H9 (cell line): ENCODE measurements around the gene KLF11. TPM values are rescaled to one million over a fixed set of nuclear protein-coding genes. Genes with fewer than 3 reads are reported as not detected.

Source experiments
- DNase-seq: peaks from one replicate; pipeline ENCODE4 v3.0.0-alpha.2; 2017
- H2AFZ ChIP-seq: one replicate; pipeline ENCODE4 v1.6.1; 2013; ENCODE audit warnings: mild to moderate bottlenecking, low read length, control low read depth, moderate library complexity
- H2AK5ac ChIP-seq: 2 replicates; pipeline ENCODE4 v1.6.1; 2013; ENCODE audit warnings: low read length, control low read depth, mixed read lengths; ENCODE audit not compliant: insufficient read length
- H2BK120ac ChIP-seq: one replicate; pipeline ENCODE4 v1.6.1; 2013; ENCODE audit warnings: low read depth, mild to moderate bottlenecking, low read length, control low read depth, inconsistent platforms; ENCODE audit not compliant: poor library complexity, severe bottlenecking
- H2BK12ac ChIP-seq: 2 replicates; pipeline ENCODE4 v1.6.1; 2013; ENCODE audit warnings: low read length, control low read depth, mixed read lengths, low read depth; ENCODE audit not compliant: insufficient read length
- H2BK15ac ChIP-seq: 2 replicates; pipeline ENCODE4 v1.6.1; 2013; ENCODE audit warnings: low read depth, low read length, control low read depth
- H2BK20ac ChIP-seq: one replicate; pipeline ENCODE4 v1.6.1; 2013; ENCODE audit warnings: low read depth, mild to moderate bottlenecking, low read length, control low read depth, inconsistent platforms; ENCODE audit not compliant: poor library complexity, severe bottlenecking
- H2BK5ac ChIP-seq: 2 replicates; pipeline ENCODE4 v1.6.1; 2013; ENCODE audit warnings: low read length, control low read depth, mixed read lengths; ENCODE audit not compliant: insufficient read length
- H3K14ac ChIP-seq: 2 replicates; pipeline ENCODE4 v1.6.1; 2013; ENCODE audit warnings: low read length, control low read depth; ENCODE audit not compliant: insufficient read depth
- H3K18ac ChIP-seq: 2 replicates; pipeline ENCODE4 v1.6.1; 2013; ENCODE audit warnings: low read depth, mild to moderate bottlenecking, mixed read lengths, low read length, control low read depth; ENCODE audit not compliant: insufficient read length
- H3K23ac ChIP-seq: 2 replicates; pipeline ENCODE4 v1.6.1; 2013; ENCODE audit warnings: low read length, control low read depth, mixed read lengths, low read depth; ENCODE audit not compliant: insufficient read length
- H3K23me2 ChIP-seq: 2 replicates; pipeline ENCODE4 v1.6.1; 2013; ENCODE audit warnings: low read depth, mild to moderate bottlenecking, mixed read lengths, low read length, control low read depth; ENCODE audit not compliant: insufficient read length, poor library complexity, severe bottlenecking
- H3K27ac ChIP-seq: 2 replicates; pipeline ENCODE4 v1.5.1; 2013; ENCODE audit warnings: low read length, control low read depth, mixed read lengths, low read depth; ENCODE audit not compliant: insufficient read length
- H3K27me3 ChIP-seq: 2 replicates; pipeline ENCODE4 v1.6.1; 2013; ENCODE audit warnings: low read length, control low read depth, inconsistent platforms; ENCODE audit not compliant: insufficient read depth
- H3K4ac ChIP-seq: 2 replicates; pipeline ENCODE4 v1.6.1; 2013; ENCODE audit warnings: low read depth, mild to moderate bottlenecking, control low read depth, inconsistent platforms, low read length, moderate library complexity
- H3K4me1 ChIP-seq: 2 replicates; pipeline ENCODE4 v1.6.1; 2013; ENCODE audit warnings: low read length, control low read depth, inconsistent platforms; ENCODE audit not compliant: insufficient read depth
- H3K4me2 ChIP-seq: 2 replicates; pipeline ENCODE4 v1.6.1; 2013; ENCODE audit warnings: low read length, control low read depth, mixed read lengths; ENCODE audit not compliant: insufficient read length, insufficient read depth
- H3K56ac ChIP-seq: 2 replicates; pipeline ENCODE4 v1.6.1; 2013; ENCODE audit warnings: low read depth, mild to moderate bottlenecking, mixed read lengths, low read length, control low read depth; ENCODE audit not compliant: insufficient read length
- H3K79me1 ChIP-seq: 2 replicates; pipeline ENCODE4 v1.6.1; 2013; ENCODE audit warnings: low read depth, mild to moderate bottlenecking, moderate library complexity, low read length, control low read depth, inconsistent platforms; ENCODE audit not compliant: insufficient read depth, poor library complexity, severe bottlenecking
- H3K79me2 ChIP-seq: 2 replicates; pipeline ENCODE4 v1.6.1; 2013; ENCODE audit warnings: low read length, control low read depth, inconsistent platforms; ENCODE audit not compliant: insufficient read depth
- H3K9ac ChIP-seq: 2 replicates; pipeline ENCODE4 v1.6.1; 2013; ENCODE audit warnings: low read length, control low read depth, mixed read lengths; ENCODE audit not compliant: insufficient read length; ENCODE audit errors: extremely low read depth
- H3K9me3 ChIP-seq: one replicate; pipeline ENCODE4 v1.6.1; 2013; ENCODE audit warnings: low read depth, low read length, inconsistent platforms; ENCODE audit not compliant: control insufficient read depth
- H3T11ph ChIP-seq: one replicate; pipeline ENCODE4 v1.6.1; 2013; ENCODE audit warnings: mild to moderate bottlenecking, low read length, control low read depth, inconsistent platforms
- H4K20me1 ChIP-seq: one replicate; pipeline ENCODE4 v1.6.1; 2013; ENCODE audit not compliant: control insufficient read depth, insufficient read length, insufficient read depth
- H4K5ac ChIP-seq: 2 replicates; pipeline ENCODE4 v1.6.1; 2013; ENCODE audit warnings: low read depth, mild to moderate bottlenecking, mixed read lengths, low read length, control low read depth; ENCODE audit not compliant: insufficient read length
- H4K8ac ChIP-seq: replicated peaks from 2 replicates; pipeline ENCODE4 v1.6.1; 2013; ENCODE audit warnings: low read length, control low read depth, mixed read lengths, low read depth; ENCODE audit not compliant: insufficient read length
- H4K91ac ChIP-seq: 2 replicates; pipeline ENCODE4 v1.6.1; 2013; ENCODE audit warnings: low read depth, mild to moderate bottlenecking, moderate library complexity, mixed read lengths, low read length, control low read depth; ENCODE audit not compliant: insufficient read length
- H3K27ac Mint-ChIP-seq, 3 experiments: 2 replicates in 2 of 3; 3 replicates in 1 of 3; pipeline ENCODE4 v1.8.0; 2020 to 2021; ENCODE audit warnings: mixed read lengths in 3 of 3, mild to moderate bottlenecking in 1 of 3, moderate library complexity in 1 of 3
- H3K27me3 Mint-ChIP-seq: 2 replicates; pipeline ENCODE4 v1.8.0; 2021; ENCODE audit warnings: low read depth, mild to moderate bottlenecking, moderate library complexity, mixed read lengths
- H3K36me3 Mint-ChIP-seq, 3 experiments: 2 replicates in 2 of 3; 3 replicates in 1 of 3; pipeline ENCODE4 v1.8.0; 2020 to 2021; ENCODE audit warnings: low read depth in 3 of 3, mixed read lengths in 3 of 3; ENCODE audit not compliant: insufficient read depth in 1 of 3
- H3K4me1 Mint-ChIP-seq, 2 experiments: 2 replicates each; pipeline ENCODE4 v1.8.0; 2020; ENCODE audit warnings: mixed read lengths in 2 of 2
- H3K4me3 Mint-ChIP-seq, 2 experiments: 2 replicates in 1 of 2; 3 replicates in 1 of 2; pipeline ENCODE4 v1.8.0; 2020 to 2021; ENCODE audit warnings: mild to moderate bottlenecking in 2 of 2, mixed read lengths in 2 of 2, moderate library complexity in 1 of 2
- H3K9me3 Mint-ChIP-seq, 2 experiments: 2 replicates in 1 of 2; 3 replicates in 1 of 2; pipeline ENCODE4 v1.8.0; 2020; ENCODE audit warnings: mild to moderate bottlenecking in 2 of 2, mixed read lengths in 2 of 2, moderate library complexity in 1 of 2
- CTCF ChIP-seq: fragments of 200-600 bp; sonication (generic); conservative IDR thresholded peaks from 3 replicates; pipeline ENCODE4 v1.8.0; 2021; ENCODE audit warnings: antibody characterized with exemption, mild to moderate bottlenecking
- WGBS: extraction: QIAGEN DNeasy Blood & Tissue Kit; methylation state at CpG from one replicate; pipeline ENCODE4 v1.1.7; 2013; ENCODE audit warnings: missing lambda C conversion rate, low lambda C conversion rate, mixed read lengths; ENCODE audit not compliant: insufficient read length; ENCODE audit errors: extremely low coverage; 5-methylcytosine and 5-hydroxymethylcytosine counted together
- total RNA-seq: library from RNA; stranded (reverse); gene quantifications from 2 replicates; pipeline ENCODE4 v1.2.1, GENCODE V29; 2021

Gene KLF11
- total RNA-seq, 1 experiment from 2014 or later = 15.5 TPM

DNA sequence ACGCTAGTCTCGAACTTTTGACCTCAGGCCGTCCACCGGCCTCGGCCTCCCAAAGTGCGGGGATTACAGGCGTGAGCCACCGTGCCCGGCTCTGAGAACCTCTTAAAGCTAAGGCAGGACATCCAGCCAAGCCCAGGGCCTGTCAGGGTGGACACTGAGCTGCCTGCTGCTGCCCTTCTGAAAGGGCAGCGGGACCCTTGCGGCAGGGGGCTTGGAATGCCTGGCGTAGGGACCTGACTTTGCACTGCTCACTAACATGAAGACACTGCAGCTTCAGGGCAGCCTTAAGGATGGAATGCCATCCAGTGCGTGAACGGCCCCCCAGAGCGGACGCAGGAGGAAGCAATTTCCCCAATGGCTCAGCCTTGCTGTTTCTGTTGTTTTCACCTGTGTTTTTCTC lies 27.8 kb downstream of the KLF11 start:
- H3K27me3 Mint-ChIP-seq = peaks cover 21% of the 10 kb centered on the region
- peaks cover 4 to 7% of the 10 kb centered on the region in 2 experiments; a peak in 4 of 5 replicates for H3K9me3 Mint-ChIP-seq
- no CpG with 5 or more reads among the region's 16 CpGs for WGBS

More for the DNA sequence above, 27.8 kb downstream of the KLF11 start:
- Histone ChIP-seq H2BK15ac (no peak overlapping the region), H3K18ac (no peak overlapping the region), H3K9me3 (no peaks in the 10 kb centered on the region), H4K91ac (no peak overlapping the region), H3K27me3 (no peaks in the 10 kb centered on the region; the same call in 1 of the 2 replicates), H2BK20ac (no peak overlapping the region), H3K4ac (no peak overlapping the region), H2BK120ac (no peak overlapping the region), H3K23ac (no peak overlapping the region), H2AK5ac (no peak overlapping the region), H2BK5ac (no peak overlapping the region), H3K14ac (no peak overlapping the region), H3K27ac (no peak overlapping the region), H2AFZ (no peak overlapping the region), H2BK12ac (no peak overlapping the region), H3K4me1 (no peaks in the 10 kb centered on the region), H3K79me1 (no peaks in the 10 kb centered on the region), H4K8ac (no peak overlapping the region), H3K4me2 (no peak overlapping the region), H4K20me1 (no peaks in the 10 kb centered on the region), H3K79me2 (no peaks in the 10 kb centered on the region; the same call in 1 of the 2 replicates), H3K56ac (no peak overlapping the region), H3K9ac (no peak overlapping the region), H4K5ac (no peak overlapping the region), H3K23me2 (no peaks in the 10 kb centered on the region), H3T11ph (no peak overlapping the region)
- H3K27ac Mint-ChIP-seq = no peak overlapping the region
- peaks cover 0 to 7% (median 0%) of the 10 kb centered on the region in 3 experiments; a peak in 2 of 7 replicates for H3K36me3 Mint-ChIP-seq
- TF ChIP-seq CTCF = no peak
- H3K4me3 Mint-ChIP-seq = no peak overlapping the region
- H3K4me1 Mint-ChIP-seq = peaks cover 16 to 27% of the 10 kb centered on the region in 2 experiments
- no peak for DNase-seq
